Measurements from ENCODE around the gene NEK7.

NEK7 gene

GRCh38 chr1:198259333-198260074 lies 102.7 kb downstream of the NEK7 start:
- in situ Hi-C loops (cut with HindIII; ENCODE audit: low sequenced_read_pairs), result no loop called here
- no peak for DNase-seq (ENCODE audit: low read depth)
- no peak overlapping the region for H3K4me3 ChIP-seq (ENCODE audit: low read depth, low read length)
- TF ChIP-seq, protein P1, sequence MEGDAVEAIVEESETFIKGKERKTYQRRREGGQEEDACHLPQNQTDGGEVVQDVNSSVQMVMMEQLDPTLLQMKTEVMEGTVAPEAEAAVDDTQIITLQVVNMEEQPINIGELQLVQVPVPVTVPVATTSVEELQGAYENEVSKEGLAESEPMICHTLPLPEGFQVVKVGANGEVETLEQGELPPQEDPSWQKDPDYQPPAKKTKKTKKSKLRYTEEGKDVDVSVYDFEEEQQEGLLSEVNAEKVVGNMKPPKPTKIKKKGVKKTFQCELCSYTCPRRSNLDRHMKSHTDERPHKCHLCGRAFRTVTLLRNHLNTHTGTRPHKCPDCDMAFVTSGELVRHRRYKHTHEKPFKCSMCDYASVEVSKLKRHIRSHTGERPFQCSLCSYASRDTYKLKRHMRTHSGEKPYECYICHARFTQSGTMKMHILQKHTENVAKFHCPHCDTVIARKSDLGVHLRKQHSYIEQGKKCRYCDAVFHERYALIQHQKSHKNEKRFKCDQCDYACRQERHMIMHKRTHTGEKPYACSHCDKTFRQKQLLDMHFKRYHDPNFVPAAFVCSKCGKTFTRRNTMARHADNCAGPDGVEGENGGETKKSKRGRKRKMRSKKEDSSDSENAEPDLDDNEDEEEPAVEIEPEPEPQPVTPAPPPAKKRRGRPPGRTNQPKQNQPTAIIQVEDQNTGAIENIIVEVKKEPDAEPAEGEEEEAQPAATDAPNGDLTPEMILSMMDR (IDR thresholded peaks at IDR 0.05; ENCODE audit: low read depth, low read length, missing control alignments), result no peak

DNA sequence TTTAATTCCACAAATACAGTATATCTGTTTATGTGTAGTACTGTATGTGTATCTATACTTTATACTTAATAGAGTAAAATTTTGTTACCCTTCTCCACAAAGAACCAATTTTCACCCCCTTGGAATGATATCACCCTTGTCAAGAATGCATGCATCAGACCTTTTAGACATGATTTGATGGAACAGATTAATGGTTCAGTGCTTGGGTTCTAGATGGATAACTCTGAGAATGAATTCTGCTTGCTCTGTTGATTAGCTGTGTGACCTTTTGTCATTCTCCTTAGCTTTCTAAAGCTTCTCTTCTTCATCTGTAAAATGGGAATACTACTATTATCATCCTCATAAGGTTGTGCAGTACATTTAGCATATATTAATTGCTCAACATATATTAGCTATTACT lies 105.1 kb downstream of the NEK7 start:
- in situ Hi-C loops (cut with HindIII; ENCODE audit: low sequenced_read_pairs), result no loop called here
- DNase-seq (ENCODE audit: low read depth), result no peak
- TF ChIP-seq, protein P1 (IDR thresholded peaks at IDR 0.05; ENCODE audit: low read depth, low read length, missing control alignments), result no peak
- no peak overlapping the region for H3K4me3 ChIP-seq (ENCODE audit: low read depth, low read length)

DNA sequence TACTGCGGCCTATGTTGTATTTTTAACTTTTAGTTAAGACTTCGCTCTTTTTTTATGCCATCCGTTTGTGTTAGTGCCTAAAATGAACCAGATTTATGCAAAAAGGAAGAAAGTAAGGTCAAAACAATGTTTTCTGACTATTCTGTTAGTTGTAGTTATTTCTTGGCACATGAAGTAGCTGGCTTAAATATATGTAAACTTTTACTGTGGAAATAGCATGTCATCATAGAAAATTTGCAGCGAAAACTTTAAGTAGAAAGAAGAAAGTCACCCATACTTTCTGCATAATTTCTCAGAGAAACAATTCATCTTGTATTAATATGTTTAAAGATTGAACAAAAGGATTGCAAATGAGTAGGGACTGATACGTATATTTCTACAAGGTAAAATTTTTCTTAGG lies 106.4 kb downstream of the NEK7 start:
- H3K4me3 ChIP-seq (ENCODE audit: low read depth, low read length), result no peak overlapping the region
- no peak for DNase-seq (ENCODE audit: low read depth)
- in situ Hi-C loops (cut with HindIII; ENCODE audit: low sequenced_read_pairs), result no loop called here
- TF ChIP-seq, protein P1 (IDR thresholded peaks at IDR 0.05; ENCODE audit: low read depth, low read length, missing control alignments), result no peak

DNA sequence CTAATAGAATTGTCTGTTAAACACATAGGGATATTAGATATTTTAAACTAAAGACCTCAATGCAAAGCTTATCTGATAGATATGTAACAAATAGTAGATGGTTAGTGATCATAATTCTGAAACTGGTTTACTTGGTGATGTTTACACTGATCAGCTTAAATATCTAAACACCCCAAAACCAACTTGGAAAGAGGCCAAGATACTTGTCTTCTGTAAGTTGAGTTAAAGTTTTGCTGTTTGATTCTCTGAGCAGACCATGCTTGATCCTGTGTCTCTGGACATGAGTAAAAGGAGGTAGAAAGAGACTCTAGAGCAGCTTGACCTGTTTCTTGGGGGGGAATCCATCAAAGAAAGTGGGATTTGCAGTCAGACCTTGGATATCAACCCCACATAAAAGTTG lies 107.5 kb downstream of the NEK7 start:
- in situ Hi-C loops (cut with HindIII; ENCODE audit: low sequenced_read_pairs), result no loop called here
- DNase-seq (ENCODE audit: low read depth), result no peak
- TF ChIP-seq, protein P1 (IDR thresholded peaks at IDR 0.05; ENCODE audit: low read depth, low read length, missing control alignments), result no peak
- H3K4me3 ChIP-seq (ENCODE audit: low read depth, low read length), result no peak overlapping the region

GRCh38 chr1:198265073-198265661 lies 108.4 kb downstream of the NEK7 start:
- TF ChIP-seq, protein P1 (IDR thresholded peaks at IDR 0.05; ENCODE audit: low read depth, low read length, missing control alignments), result no peak
- no peak overlapping the region for H3K4me3 ChIP-seq (ENCODE audit: low read depth, low read length)
- no peak for DNase-seq (ENCODE audit: low read depth)
- in situ Hi-C loops (cut with HindIII; ENCODE audit: low sequenced_read_pairs), result no loop called here

- no peak for DNase-seq (ENCODE audit: low read depth)
- TF ChIP-seq, protein P1 (IDR thresholded peaks at IDR 0.05; ENCODE audit: low read depth, low read length, missing control alignments), result no peak
- in situ Hi-C loops (cut with HindIII; ENCODE audit: low sequenced_read_pairs), result no loop called here
- H3K4me3 ChIP-seq (ENCODE audit: low read depth, low read length), result no peak overlapping the region
These were observed 110.3 kb downstream of the NEK7 start for GRCh38 chr1:198267056-198267455.
